ENCODE measurements around the gene CNOT10.
"Not testable (repeated sequence)": the region's sequence is repeated elsewhere in the genome, so short reads cannot be mapped to it uniquely, and the experiment has no call there.

The CNOT10 gene

DNA sequence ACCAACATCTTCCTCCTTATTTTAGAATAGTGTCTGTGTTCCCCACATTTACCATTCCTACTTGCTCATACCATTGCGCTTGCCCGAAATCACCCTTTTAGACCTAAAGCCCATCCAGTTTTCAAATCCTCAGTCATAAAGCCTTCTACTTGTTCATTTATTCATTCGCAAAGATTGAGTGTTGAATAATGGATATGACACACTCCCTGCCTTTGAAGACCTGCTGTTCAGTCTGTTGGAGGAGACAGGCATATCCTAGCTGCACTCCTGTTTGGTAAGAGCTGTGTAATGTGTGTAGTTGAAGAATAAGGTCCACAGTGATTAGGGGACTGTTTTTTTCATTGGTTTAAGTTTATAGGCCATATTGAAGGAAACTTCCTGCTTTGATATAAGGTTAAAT, 1.7 kb downstream of the CNOT10 start:
- DNase-seq (ENCODE audit: low read depth) = no peak

DNA sequence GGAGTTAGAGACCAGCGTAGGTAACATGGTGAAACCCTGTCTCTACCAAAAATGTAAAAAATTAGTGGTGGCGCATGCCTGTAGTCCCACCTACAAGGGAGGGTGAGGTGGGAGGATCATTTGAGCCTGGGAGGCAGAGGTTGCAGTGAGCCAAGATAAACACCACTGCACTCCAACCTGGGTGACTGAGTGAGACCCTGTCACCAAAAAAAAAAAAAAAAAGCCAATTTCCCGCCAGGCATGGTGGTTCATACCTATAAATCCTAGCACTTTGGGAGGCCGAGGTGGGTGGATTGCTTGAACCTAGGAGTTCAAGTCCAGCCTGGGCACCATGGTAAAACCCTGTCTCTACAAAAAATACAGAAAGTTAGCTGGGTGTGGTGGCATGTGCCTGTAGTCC, 6.9 kb downstream of the CNOT10 start:
- no peak for DNase-seq (ENCODE audit: low read depth)

DNA sequence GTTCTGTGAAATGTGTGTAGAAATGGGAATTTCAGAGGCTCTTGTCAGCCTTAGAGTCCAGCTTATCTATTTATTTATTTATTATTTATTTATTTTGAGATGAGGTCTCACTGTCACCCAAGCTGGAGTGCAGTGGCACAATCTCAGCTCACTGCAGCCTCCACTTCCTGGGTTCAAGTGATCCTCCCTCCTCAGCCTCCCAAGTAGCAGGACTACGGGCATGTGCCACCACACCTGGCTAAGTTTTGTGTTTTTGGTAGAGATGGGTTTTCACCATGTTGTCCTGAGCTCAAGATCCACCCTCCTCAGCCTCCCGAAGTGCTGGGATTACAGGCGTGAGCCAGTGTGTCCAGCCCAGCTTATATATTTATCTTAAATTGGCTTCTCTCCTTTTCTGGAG, 11.5 kb downstream of the CNOT10 start:
- no peak for DNase-seq (ENCODE audit: low read depth)

DNA sequence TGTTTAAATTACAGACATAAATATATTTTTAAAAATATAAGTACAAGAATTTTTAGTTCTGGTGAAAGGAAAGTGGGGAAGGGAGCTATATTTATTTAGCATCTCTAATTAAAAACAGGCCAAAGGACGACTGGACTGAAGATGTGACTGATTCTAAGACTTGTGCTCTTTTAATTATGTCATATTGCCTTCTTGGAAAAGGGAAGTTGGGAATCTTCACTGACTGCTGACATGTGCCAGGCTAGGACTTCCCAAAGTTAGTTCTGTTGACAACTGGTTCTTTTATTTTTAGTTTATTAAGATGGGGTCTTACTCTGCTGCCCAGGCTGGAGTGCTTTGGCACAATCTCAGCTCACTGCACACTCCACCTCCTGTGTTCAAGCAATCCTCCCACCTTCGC, 13.5 kb downstream of the CNOT10 start:
- no peak for DNase-seq (ENCODE audit: low read depth)

DNA sequence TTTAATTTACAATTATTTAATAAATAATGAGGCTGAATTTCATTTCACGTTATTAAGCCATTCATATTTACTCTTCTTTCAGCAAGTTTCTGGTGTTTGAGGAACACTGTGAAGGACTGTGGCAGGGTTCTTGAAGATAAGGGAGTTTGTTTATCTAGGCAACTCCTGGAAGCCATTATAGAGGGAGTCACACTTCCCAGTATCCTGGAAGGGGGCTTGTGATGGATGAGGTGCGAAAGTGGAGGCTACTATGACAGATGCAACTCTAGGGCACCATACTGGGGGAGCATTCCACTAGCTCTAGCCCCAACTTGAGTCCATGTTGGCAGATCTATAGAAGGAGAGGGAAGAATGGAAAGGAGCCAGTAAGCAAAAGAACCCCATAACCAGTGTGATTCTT, 14.4 kb downstream of the CNOT10 start:
- no peak for DNase-seq (ENCODE audit: low read depth)

DNA sequence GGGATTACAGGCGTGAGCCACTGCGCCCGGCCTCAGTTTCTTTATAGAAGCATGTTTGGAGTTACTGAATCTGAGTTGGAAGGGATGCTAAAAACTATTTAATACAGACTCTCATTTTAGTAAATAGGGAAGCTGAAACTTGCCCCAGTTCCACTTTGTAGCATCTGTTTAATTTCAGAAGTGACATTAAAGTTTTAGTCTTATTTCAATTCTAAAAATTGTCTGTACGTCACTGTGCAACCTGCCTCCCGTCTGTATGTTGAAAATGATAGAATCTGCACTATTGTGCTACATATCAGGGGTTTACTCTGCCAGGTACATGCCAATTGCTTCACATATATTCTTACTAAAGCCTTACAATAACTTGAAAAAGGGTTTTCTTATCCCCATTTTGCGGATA, 15.3 kb downstream of the CNOT10 start:
- DNase-seq (ENCODE audit: low read depth) = no peak

DNA sequence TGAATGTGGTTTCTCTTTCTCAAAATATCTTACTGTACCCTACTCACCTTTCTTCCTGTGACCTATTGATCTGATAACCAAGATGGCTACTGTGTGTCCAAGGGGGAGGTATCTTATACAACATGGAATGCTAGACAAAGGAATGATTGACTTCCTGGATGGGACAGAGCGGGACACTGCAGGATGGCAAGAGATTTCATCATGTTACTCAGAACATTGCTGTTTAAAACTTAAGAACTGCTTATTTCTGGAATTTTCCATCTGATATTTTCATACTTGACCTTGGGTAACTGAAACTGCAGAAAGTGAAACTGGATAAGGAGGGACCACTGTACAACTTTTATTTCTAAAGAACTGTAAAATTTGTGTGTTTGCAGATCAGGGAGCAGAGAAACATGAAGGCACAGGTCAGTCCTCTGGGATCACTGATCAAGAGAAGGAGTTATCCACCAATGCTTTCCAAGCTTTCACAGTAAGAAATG, 18.5 kb downstream of the CNOT10 start:
- no peak for DNase-seq (ENCODE audit: low read depth)

DNA sequence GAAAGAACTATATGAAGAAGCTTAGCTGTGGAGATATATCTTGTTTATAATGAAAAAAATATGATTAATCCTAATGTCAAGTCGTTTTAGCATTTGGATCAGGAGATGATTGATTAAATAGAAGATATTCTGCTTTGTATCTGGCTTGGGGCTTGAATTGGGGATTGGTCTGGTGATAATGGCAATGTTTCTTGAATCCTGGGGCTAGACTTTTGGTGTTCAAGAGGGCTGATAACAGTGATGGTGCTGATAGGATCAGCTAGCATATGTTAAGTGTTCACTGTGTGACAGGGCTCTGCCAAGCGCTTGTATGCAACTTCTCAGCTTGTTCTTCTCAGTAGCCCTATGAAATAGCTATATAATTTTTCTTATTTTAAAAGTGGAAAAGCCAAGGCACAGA, 20.2 kb downstream of the CNOT10 start:
- DNase-seq (ENCODE audit: low read depth) = no peak

DNA sequence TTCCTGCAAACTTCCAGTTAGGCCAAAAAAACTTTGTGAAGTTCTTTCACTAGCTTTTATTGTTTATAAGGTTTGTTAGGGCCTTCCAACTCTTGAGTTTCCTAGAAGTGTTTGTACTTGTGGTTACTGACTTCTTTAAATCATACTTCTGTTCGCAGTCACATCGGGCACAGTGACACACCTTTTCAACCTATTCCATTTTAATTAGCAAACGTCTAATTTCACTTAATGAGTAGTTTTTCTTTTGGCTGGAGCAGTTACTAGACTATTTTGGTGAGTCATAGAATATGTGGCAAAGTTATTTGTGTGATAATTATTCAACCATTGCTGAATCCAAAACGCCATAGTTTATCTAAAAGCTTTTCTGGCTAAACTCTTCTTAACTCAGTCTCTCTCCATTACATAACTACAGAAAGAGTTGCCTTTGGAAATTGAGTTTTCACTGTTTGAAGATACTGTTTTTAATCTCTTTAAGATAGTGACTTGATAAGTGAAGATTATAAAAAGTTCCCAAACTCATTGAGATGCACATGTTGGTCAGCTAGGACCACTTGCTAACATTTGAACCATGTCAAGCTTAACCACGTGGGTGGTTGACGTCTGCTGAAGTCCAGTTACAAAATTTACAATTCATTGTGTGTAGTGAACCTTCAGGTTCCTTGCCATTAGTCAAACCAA, 21.5 kb downstream of the CNOT10 start:
- no peak for DNase-seq (ENCODE audit: low read depth)

DNA sequence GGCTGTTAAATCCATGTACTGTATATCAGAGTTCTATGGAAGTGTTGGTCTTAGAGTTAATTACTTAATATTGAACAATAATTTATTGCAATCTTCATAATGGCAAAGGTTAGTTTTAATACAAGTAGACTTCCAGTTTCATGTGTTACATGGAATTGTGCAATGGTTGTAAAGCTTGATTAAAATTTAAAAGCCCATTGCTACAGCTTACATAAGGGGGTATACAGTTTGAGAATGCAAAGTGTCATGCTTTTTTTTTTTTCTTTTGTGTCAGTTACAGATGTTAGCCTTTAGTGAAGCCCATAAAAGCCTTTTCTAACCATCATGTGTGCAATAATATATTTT, 22.0 kb downstream of the CNOT10 start:
- no peak for DNase-seq (ENCODE audit: low read depth)

DNA sequence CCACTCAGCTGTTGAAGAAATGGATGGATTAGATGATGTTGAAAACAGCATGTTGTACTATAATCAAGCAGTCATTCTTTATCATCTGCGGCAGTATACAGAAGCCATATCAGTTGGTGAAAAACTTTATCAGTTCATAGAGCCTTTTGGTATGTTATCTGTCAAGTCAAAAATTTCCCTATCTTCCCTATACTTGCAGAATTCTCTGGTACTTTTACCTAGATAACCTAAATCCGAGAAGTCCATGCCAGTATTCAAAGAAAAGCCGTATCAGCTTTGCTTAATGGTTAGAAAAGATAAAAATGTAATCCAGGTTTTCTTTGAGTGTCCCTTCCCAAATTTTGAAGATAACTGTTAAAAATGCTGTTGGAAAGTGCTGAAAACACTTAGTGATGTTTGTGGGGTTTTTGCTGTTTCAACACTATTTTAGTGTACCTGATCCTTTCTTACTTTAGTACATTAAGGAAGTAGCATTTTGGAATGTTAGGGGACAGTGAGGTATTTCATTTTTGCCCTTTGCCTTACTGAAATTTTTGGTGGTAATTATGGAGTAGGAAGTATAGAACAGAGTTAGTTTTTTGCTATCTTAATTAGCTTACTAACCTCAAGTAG, 23.8 kb downstream of the CNOT10 start:
- no peak for DNase-seq (ENCODE audit: low read depth)

DNA sequence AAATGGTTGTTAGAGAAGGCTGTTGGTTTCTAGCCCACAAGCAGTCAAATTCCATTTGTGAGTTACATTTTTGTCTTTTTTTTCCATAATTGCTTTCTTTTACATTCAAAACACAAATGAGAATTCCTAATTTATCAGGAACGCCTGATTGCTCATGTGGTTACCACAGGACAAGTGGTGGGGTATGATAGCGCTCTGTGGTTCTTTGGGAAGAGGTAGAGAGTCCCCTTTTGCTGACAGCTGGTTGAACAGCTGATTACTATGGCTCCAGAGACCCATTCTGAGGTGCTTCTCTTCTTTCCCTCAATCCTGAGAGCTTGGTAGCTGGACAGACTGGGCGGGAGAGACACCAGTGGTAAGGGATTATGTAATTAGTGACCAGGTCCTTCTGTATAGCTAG, 24.4 kb downstream of the CNOT10 start:
- DNase-seq (ENCODE audit: low read depth) = no peak

DNA sequence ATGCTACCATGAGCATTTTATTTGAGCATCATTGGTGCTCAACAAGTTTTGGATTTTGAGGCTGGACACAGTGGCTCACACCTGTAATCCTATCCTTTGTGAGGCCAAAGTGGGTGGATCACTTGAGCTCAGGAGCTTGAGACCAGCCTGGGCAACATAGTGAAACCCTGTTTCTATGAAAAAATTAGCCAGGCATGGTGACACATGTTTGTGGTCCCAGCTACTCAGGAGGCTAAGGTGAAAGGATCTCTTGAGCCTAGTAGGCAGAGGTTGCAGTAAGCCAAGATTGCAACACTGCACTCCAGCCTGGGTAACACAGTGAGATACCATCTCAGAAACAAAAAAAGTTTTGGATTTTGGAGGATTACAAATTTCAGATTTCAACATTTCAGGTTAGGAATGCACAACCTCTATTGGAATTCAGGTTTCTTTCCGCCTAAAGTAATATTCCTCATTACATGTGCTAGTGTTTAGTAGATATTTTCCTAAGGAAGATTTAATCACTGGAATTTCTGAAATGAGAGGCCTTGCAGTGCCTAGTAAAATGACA, 27.6 kb downstream of the CNOT10 start:
- DNase-seq (ENCODE audit: low read depth) = no peak

DNA sequence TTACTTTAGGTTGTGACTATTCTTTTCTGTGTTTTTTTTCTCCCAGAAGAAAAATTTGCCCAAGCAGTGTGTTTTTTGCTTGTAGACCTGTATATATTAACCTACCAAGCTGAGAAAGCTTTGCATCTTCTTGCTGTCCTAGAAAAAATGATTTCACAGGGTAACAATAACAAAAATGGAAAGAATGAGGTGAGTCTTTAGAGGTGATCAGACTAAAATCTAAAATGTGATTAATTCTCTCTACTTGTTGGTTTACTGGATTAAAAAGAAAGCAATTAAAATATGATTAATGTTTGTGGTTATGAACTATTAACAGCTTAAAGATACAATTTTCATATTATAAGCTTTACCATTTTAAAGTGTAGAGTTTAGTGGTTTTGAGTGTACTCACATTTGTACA, 28.2 kb downstream of the CNOT10 start:
- DNase-seq (ENCODE audit: low read depth) = no peak

DNA sequence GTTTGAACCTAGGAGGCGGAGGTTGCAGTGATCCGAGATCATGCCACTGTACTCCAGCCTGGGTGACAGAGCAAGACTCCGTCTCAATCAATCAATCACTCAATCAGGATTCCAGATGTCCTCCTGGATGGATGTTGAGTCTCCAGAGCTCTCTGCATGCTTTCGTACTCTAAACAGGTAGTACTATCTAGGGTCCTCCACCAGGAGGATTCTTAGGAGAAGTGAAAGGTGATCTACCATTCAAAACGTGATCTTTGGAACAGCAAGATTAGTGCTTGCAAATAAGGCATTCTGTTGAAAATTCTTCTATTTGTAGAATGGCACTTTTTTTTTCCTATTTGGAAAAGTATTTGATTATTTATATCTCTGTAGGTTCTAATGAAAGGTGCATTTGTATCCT, 34.3 kb downstream of the CNOT10 start:
- DNase-seq (ENCODE audit: low read depth) = no peak

DNA sequence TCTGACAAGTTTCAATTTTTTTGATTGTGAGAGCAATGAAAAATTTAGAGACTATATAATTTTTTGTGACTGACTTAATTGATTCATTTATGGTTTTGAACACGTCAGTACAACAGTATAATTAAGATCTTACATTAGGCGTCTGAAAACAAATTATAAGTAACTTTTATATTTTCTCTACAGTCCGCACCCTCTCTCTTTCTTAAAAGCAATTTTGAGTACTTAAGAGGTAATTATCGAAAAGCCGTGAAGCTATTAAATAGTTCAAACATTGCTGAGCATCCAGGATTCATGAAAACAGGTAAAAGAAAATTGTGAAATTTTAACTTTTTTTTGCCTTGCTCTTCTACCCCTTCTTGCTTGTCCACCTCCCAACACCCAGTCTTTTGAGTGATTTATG, 34.9 kb downstream of the CNOT10 start:
- no peak for DNase-seq (ENCODE audit: low read depth)

DNA sequence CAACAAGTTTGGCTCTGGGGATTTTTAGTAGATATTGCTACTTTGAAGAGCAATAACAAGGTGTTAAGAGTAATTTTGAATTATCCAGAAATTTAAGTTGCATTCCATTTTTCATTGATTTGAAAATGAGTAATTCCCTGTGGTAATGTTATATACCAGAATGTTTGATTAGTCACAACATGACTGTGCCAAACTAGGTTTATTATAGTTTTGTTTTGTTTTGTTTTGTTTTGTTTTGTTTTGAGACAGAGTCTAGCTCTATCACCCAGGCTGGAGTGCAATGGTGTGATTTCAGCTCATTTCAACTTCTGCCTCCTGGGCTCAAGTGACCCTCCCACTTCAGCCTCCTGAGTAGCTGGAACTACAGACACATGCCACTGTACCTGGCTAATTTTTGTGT, 40.7 kb downstream of the CNOT10 start:
- DNase-seq (ENCODE audit: low read depth) = no peak

DNA sequence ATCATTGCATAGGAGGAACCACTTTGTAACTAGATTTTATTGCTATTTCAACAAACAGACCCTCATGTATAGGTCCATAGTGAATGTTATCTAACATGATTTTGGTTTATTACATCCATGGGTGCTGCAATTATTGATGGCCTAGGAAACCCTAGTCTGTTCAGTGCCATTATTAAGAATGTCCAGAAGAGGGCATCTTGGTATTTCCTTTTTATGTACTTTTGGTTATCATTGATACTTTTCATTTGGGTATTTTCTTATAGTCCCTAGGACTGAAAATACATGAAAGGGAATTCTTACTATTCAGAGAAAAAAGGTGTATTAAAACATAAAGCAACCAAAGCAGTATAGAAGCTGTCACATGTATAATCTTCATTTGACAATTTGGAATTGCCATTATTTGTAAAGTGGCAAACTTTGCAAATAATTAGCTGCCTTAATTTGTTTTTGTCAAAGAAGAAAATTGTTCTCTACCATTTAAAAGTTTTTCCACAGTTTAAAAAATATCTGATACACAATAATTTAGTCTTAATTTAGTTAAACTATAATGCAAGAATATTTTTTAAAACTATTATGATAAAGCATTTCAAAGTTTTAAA, 48.7 kb downstream of the CNOT10 start:
- no peak for DNase-seq (ENCODE audit: low read depth)

DNA sequence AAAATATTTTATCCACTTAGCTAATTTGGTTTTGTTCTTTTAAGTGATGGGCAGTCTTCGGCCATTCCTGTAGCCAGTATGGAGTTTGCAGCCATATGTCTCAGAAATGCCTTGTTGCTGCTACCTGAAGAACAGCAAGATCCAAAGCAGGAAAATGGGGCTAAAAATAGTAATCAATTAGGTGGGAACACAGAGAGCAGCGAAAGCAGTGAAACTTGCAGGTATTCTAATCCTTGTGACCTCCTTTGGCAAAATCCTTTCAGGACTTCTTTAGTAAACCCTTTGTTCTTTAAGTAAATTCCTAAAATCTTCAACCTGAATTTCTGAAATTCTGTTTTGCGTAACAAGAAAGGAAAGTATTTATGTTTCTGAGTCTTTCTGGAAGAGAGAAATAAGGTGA, 49.8 kb downstream of the CNOT10 start:
- DNase-seq (ENCODE audit: low read depth) = no peak

DNA sequence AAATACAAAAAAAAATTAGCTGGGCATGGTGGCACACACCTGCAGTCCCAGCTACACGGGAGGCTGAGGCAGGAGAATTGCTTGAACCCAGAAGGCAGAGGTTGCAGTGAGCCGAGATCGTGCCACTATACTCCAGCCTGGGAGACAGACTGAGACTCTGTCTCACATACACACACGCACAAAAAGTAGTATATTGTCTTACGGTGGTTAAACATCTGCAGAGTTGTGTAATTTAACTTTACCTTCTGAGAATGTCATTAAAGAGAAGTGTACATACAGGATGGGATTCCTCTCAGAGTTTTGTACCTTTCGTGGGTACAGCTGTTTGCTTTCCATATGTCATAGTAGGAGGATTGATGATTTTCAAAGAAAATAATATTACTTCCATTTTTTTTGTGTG, 58.5 kb downstream of the CNOT10 start:
- not testable (repeated sequence) for DNase-seq (ENCODE audit: low read depth)

DNA sequence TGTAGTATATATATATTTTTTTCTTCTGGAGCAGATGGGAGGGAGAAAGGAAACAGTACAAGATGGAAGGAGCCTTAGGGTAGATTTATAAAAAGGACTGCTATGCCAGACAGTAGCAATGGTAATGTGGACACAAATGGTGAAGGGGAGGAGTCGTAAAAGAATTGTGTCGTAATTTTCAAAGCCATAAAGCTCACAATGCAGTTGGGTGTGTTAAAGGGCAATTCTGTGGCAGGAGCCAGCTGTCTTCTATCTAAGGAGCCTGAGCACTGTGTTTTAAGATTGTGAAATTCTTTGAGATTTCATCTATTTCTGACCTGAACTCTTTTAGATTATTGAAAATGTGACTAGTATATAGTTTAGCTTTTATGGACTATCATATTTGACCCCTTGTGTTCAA, 58.9 kb downstream of the CNOT10 start:
- no peak for DNase-seq (ENCODE audit: low read depth)

DNA sequence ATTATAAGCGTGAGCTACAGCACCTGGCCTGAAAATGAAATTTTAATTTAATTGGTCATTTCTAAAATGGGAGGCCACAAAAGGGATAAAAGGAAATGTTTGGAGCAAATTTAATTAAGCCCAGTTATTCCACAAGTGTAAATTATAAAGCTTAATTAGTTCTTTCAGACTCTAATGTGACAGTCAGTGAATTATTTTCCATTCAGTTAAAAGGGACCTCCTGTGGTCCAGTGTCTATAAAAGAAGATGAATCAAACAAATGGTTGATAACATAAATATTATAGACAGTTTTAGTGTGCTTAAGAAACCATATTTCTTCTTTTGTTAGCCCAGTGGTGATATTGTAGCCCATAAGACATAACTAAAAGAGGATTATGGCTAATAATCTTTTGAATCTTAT, 66.4 kb downstream of the CNOT10 start:
- no peak for DNase-seq (ENCODE audit: low read depth)

DNA sequence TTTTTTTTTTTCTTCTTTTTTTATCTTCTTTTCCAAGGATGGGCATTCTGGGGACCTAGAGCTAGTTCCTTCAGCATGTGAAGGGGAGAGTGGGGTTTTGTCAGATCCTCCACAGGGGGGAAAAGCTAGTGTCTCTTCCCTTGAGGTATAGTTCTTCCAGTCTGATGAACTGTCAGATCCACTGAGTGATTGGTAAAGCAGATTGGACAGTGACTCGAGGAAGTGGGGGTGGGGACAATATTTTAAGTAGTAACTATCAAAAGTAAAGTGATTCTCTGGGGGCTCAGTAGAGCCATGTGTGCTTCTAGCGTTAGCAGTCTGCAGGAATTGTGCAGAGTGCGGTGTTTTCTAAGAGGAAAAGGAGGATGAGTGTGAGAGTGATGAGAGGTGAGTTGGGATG, 70.8 kb downstream of the CNOT10 start:
- DNase-seq (ENCODE audit: low read depth) = no peak

Measured in stimulated activated CD8-positive, alpha-beta memory T cell treated with anti-CD3 and anti-CD28 coated beads, Interleukin-12 subunit alpha, Interleukin-12 subunit beta, amount 100 ng/mL, for 4 hours (primary cell).